MCF 10A (cell line): ENCODE measurements around the gene KCTD13. TPM values are rescaled to one million over a fixed set of nuclear protein-coding genes. Genes with fewer than 3 reads are reported as not detected.
"Not testable (repeated sequence)": the region's sequence is repeated elsewhere in the genome, so short reads cannot be mapped to it uniquely, and the experiment has no call there.

ENCODE experiments used
- BruUV-seq: library from RNA; stranded (reverse); fragments of 400-500 nt; replicated peaks from 2 replicates; lab custom pipeline; 2021; lab: Mats Ljungman, UMichigan
- CTCF ChIA-PET: fragments of 300-600 bp; sonication (Branson Sonifier 250); formaldehyde crosslinking; extraction: SDS; loops from one replicate; lab custom pipeline; 2021; ENCODE audit warnings: antibody characterized with exemption, inconsistent platforms; lab: Yijun Ruan, JAX
- POLR2A ChIA-PET: fragments of 300-600, 350-650 bp; sonication (Branson Sonifier 250); formaldehyde crosslinking; extraction: SDS; loops from one replicate; lab custom pipeline; 2020; ENCODE audit warnings: antibody characterized with exemption, inconsistent platforms; lab: Yijun Ruan, JAX
- DNase-seq: peaks from one replicate; pipeline ENCODE4 v3.0.0-alpha.2; 2018; ENCODE audit not compliant: unreplicated experiment
- H3K27ac Mint-ChIP-seq: one replicate; pipeline ENCODE4 v1.8.0; 2022; ENCODE audit warnings: mild to moderate bottlenecking, low read depth, mixed read lengths; ENCODE audit not compliant: unreplicated experiment
- H3K27me3 Mint-ChIP-seq: one replicate; pipeline ENCODE4 v1.8.0; 2022; ENCODE audit warnings: mixed read lengths; ENCODE audit not compliant: insufficient read depth, unreplicated experiment
- H3K36me3 Mint-ChIP-seq: one replicate; pipeline ENCODE4 v1.8.0; 2022; ENCODE audit warnings: mild to moderate bottlenecking, moderate library complexity, mixed read lengths; ENCODE audit not compliant: insufficient read depth, unreplicated experiment
- H3K4me1 Mint-ChIP-seq: one replicate; pipeline ENCODE4 v1.8.0; 2022; ENCODE audit warnings: mixed read lengths; ENCODE audit not compliant: insufficient read depth, unreplicated experiment
- H3K4me3 Mint-ChIP-seq: one replicate; pipeline ENCODE4 v1.8.0; 2022; ENCODE audit warnings: mild to moderate bottlenecking, moderate library complexity, mixed read lengths; ENCODE audit not compliant: unreplicated experiment
- H3K9me3 Mint-ChIP-seq: one replicate; pipeline ENCODE4 v1.8.0; 2022; ENCODE audit warnings: mixed read lengths; ENCODE audit not compliant: unreplicated experiment
- intact Hi-C: fragments of 100-400 bp; cut with micrococcal nuclease; formaldehyde crosslinking; loops from 2 replicates; pipeline ENCODE4 v1.14.1; 2022
- total RNA-seq: library from RNA; stranded (reverse); gene quantifications from 2 replicates; pipeline ENCODE4 v1.2.3, GENCODE V29; 2022
- TF ChIP-seq, protein P1 (sequence below): fragments of 200-600 bp; IDR thresholded peaks from one replicate; pipeline ENCODE4 v1.8.0; 2022; ENCODE audit warnings: antibody characterized with exemption, mild to moderate bottlenecking; ENCODE audit not compliant: unreplicated experiment

KCTD13 gene
- total RNA-seq, 1 experiment from 2014 or later = 38.9 TPM

DNA sequence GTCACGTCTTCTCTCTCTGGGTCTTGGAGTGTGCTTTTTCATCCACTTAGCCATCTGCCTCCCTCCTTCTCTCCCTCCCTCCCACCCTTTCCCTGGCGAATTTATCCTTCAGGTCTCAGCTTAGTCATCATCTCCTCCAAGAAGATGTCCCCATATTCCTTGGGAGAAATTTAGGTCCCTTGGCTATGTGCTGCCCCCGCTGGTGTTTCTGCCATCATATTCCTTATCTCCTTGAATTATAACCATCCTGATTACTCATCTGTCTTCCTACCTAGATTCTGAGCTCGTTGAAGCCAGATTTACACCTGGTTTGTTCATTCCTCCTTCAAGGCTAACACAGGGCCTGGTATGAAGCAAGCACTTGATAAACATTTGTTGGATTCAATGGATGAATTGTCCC lies 31.7 kb downstream of the KCTD13 start:
- ChIA-PET CTCF (interaction anchor here (0.5 kb wide), 1 partner anchor 143 kb away, joined by 3 read pairs; no protein-coding TSS in a partner anchor), POLR2A (interaction anchor here (0.7 kb wide), 1 partner anchor 10 kb away, joined by 4 read pairs; no protein-coding TSS in a partner anchor)
- BruUV-seq = no TSS peak
- Mint-ChIP-seq H3K4me3 (no peak overlapping the region), H3K4me1 (no peaks in the 10 kb centered on the region), H3K9me3 (no peaks in the 10 kb centered on the region), H3K27ac (no peak overlapping the region), H3K27me3 (peaks cover 27% of the 10 kb centered on the region), H3K36me3 (no peaks in the 10 kb centered on the region)
- TF ChIP-seq, protein P1, sequence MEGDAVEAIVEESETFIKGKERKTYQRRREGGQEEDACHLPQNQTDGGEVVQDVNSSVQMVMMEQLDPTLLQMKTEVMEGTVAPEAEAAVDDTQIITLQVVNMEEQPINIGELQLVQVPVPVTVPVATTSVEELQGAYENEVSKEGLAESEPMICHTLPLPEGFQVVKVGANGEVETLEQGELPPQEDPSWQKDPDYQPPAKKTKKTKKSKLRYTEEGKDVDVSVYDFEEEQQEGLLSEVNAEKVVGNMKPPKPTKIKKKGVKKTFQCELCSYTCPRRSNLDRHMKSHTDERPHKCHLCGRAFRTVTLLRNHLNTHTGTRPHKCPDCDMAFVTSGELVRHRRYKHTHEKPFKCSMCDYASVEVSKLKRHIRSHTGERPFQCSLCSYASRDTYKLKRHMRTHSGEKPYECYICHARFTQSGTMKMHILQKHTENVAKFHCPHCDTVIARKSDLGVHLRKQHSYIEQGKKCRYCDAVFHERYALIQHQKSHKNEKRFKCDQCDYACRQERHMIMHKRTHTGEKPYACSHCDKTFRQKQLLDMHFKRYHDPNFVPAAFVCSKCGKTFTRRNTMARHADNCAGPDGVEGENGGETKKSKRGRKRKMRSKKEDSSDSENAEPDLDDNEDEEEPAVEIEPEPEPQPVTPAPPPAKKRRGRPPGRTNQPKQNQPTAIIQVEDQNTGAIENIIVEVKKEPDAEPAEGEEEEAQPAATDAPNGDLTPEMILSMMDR = no peak
- intact Hi-C loops = no loop called here
- DNase-seq = no peak

DNA sequence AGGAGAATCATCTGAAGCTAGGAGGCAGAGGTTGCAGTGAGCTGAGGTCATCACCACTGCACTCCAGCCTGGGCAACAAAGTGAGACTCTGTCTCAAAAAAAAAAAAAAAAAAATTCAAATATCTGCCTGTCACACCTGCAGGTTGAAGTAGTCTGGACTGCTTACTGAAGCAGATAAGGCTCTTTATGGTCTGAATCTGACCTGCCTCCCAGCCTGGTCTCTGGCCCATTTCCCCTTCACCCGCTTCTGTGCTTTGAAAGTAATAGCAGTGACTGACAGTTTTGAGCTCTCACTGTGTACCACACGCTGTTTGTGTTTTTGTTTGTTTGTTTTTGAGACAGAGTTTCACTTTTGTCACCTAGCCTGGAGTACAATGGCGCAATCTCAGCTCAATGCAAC lies 32.5 kb downstream of the KCTD13 start:
- DNase-seq = no peak
- no peaks in the 10 kb centered on the region for H3K36me3 Mint-ChIP-seq
- no peaks in the 10 kb centered on the region for H3K9me3 Mint-ChIP-seq
- no TSS peak for BruUV-seq
- POLR2A ChIA-PET = interaction anchor here (0.7 kb wide), 2 partner anchors 9 to 23 kb away, joined by 4 to 5 read pairs; no protein-coding TSS in a partner anchor
- peaks cover 19% of the 10 kb centered on the region for H3K27me3 Mint-ChIP-seq
- H3K27ac Mint-ChIP-seq = no peak overlapping the region
- intact Hi-C loops = no loop called here
- CTCF ChIA-PET = interaction anchor here (0.6 kb wide), 1 partner anchor 27 kb away, joined by 3 read pairs; no protein-coding TSS in a partner anchor
- H3K4me3 Mint-ChIP-seq = no peak overlapping the region
- TF ChIP-seq, protein P1 = no peak
- no peaks in the 10 kb centered on the region for H3K4me1 Mint-ChIP-seq

DNA sequence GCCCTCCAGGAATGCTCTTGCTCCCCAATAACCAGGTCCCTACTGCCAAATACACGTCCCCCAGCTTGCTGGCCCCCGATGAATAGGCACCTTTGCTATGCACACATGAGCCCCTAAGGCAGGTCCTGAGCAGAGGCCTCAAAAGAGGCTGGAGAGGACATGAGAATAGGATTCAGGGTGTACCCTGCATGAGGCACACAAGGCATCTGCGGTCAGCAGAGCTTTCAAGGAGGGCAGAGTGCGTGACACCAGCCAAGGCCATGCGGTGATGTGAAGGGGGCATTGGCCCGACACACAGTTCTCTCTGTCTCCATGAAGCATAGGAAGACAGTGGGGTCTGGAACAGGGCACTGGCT lies 33.6 kb downstream of the KCTD13 start:
- Mint-ChIP-seq H3K4me3 (no peak overlapping the region), H3K9me3 (no peaks in the 10 kb centered on the region), H3K4me1 (no peaks in the 10 kb centered on the region), H3K27me3 (peaks cover 8% of the 10 kb centered on the region), H3K27ac (no peak overlapping the region), H3K36me3 (no peaks in the 10 kb centered on the region)
- ChIA-PET CTCF (no interaction called here), POLR2A (no interaction called here)
- no TSS peak for BruUV-seq
- intact Hi-C loops = no loop called here
- TF ChIP-seq, protein P1 = no peak
- DNase-seq = no peak

DNA sequence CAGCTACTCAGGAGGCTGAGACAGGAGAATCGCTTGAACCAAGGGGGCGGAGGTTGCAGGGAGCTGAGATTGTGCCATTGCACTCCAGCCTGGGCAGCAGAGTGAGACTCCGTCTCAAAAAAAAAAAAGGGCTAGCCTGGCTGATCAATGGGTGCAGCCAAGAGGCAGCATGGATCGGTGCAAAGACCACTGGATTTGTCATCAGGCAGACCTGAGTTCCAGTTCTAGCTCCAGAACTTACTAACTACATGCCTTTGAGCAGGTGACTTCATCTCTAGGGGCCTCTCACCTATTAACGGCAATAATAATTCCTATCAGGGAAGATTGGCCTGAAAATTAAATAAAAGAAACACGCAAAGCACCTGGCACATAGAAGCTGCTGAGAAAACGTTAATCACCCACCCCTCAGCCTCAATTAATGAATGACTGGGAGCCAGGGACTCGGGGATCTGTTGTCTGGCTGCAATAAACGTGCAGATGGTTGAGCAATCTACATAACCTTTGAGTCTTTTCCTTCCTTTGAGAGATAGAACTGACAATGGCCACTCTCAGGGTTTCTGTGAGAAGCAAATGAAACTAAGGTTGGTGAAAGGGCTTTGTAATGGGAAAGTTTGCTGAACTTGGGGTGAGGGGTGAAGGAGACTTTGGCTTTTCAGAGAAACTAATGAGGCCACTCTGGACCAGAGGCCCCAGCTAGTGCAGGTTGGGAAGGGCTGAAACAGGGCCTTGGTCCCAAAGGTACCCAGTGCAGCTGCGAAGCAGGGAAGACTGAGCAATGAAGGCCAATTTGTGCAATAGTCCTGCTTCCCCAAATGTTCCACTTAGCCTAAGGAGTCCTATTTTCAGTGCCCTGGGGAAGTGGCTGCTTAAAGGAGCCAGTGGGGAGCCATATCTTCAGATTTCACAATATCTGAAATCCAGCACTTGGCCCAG lies 34.2 kb downstream of the KCTD13 start:
- Mint-ChIP-seq H3K9me3 (no peaks in the 10 kb centered on the region), H3K4me3 (no peak overlapping the region), H3K36me3 (no peaks in the 10 kb centered on the region), H3K4me1 (no peaks in the 10 kb centered on the region), H3K27ac (no peak overlapping the region), H3K27me3 (peaks cover 1% of the 10 kb centered on the region)
- ChIA-PET POLR2A (interaction anchor here (0.6 kb wide), 1 partner anchor 19 kb away, joined by 3 read pairs; no protein-coding TSS in a partner anchor), CTCF (no interaction called here)
- BruUV-seq = no TSS peak
- TF ChIP-seq, protein P1 = no peak
- intact Hi-C loops = no loop called here
- no peak for DNase-seq

DNA sequence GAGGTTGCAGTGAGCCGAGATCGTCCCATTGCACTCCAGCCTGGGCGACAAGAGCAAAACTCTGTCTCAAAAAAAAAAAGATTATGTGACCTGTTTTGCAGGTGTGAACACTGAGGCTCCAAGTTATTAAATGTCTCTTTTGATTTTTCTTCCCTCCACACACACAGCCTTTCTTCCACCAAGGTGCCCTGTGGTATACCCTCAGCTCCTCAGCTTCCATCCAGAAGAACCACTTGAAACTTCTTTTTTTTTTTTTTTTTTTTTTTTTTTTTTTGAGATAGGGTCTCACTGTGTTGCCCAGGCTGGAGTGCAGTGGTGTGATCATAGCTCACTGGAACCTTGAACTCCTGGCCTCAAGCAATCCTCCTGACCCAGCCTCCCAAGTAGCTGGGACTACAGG lies 36.7 kb downstream of the KCTD13 start:
- intact Hi-C loops, DNase-seq, H3K36me3 Mint-ChIP-seq, H3K27me3 Mint-ChIP-seq, H3K4me3 Mint-ChIP-seq, H3K4me1 Mint-ChIP-seq, H3K9me3 Mint-ChIP-seq, BruUV-seq, H3K27ac Mint-ChIP-seq: not testable (repeated sequence)
- ChIA-PET POLR2A (interaction anchor here (0.6 kb wide), 1 partner anchor 61 kb away, joined by 3 read pairs; no protein-coding TSS in a partner anchor), CTCF (interaction anchor here (0.6 to 1.2 kb wide), 4 partner anchors 10 to 191 kb away, joined by 3 to 5 read pairs (median 4); partner anchors contain the start of gene ASPHD1)
